ENCODE data around the gene SERPINE3. TPM values are rescaled to one million over a fixed set of nuclear protein-coding genes. Genes with fewer than 3 reads are reported as not detected.
A peak's percentile ranks its signal among the peaks of the same experiment; 100 is the strongest.

SERPINE3 gene
- total RNA-seq (2014; rRNA removed; shearing (Covaris generic)) = not detected in 2 replicates

DNA sequence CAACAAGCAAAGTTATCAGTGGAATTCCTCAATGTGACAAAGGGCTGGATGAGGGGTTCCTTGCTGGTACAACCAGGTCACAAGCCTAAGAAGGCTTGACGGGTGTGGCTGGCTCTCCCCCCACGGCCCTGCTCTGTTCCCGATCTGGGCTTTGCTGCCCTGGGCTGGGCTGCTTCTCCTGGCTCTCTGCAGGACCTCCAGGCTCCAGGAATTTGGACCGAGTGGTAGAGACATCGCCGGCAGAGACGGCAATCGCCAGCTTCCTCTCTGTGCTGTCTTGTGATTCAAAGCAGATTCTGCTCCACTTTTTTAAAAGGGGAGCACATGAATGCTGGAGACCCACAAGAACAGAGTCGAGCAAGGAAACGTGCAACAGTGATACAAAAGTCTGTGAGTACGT, at the start of gene SERPINE3:
TSS of gene SERPINE3 (plus strand) at position 338 of the 400 bp plus-strand sequence. CDS start 1,401 bp downstream, outside the sequence.
- Histone ChIP-seq H3K27me3 (no peaks in the 10 kb centered on the region), H3K27ac (no peak within 1 kb of the TSS), H3K9me3 (replicated peaks) (no peaks in the 10 kb centered on the region), H3K36me3 (no peaks in the 10 kb centered on the region), H3K4me1 (no peaks in the 10 kb centered on the region), H3K4me3 (no peak within 1 kb of the TSS)
- DNase-seq = no peak

DNA sequence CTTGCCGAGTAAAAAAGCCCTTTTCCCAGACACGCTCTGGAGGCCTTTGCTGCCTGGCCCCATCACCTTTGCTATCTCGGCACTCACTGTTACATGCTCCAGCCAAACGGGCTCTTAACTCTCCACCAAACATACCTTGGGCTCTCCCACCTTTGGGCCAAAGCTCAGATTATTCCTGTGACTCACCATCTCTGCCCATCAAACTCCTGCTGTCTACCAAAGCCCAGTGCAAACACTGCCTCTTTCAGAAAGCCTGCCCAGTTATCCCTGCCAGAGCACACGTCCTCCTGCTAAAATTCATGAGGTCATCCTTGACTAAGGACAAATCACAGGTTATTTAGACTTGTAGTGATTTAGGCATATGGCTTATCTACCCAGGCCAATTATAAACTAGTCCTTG, 48.1 kb upstream of the SERPINE3 start:
- Histone ChIP-seq H3K9me3 (replicated peaks) (no peaks in the 10 kb centered on the region), H3K4me1 (no peaks in the 10 kb centered on the region), H3K27me3 (no peaks in the 10 kb centered on the region), H3K27ac (no peak overlapping the region), H3K4me3 (no peak overlapping the region), H3K36me3 (no peaks in the 10 kb centered on the region)
- no peak for DNase-seq

DNA sequence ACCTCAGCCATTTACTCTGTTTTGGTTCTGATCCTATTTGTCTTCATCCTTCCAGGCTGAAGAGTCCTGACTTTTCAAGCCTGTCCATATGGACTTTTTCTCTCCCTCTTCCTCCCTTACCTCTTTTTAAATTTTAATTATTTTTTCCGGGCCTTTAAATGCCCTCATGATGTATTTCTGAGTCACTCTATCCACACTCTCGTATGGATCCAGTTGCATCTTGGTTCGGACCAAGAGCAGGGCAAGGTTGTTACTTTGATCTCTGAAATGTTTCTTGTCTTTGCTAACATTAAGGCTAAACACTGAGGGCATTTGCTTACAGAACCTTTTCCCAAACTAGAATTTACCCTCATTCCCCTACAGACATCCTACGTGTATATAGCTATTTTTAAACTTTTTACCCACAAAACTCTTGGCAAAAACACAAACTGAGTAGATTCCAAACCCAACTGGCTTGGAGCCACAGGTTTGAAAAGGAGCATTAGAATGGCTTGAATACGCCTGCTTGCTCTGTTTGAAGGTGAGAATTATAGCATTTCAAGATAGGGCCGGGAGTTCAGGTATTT, 47.4 kb upstream of the SERPINE3 start:
- no peak overlapping the region for H3K27ac ChIP-seq
- no peak for DNase-seq

DNA sequence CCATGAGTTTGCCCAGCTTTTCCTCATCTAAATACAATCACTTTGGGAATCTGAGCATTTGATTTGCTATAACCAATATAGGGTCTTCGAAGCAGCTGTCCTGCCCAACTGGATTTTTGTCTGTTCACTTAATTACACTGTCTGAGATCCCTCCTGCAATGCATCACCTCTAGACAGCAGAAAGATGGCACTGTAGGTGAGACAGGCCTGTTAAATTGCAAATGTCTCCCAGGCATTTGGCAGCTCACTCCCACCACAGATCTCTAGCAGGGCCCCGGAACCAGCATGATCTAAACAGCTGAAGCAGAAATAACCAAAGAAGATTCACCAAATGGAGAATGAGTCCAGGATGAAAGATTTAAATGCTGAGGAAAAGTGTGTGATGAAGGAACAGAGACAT, 41.9 kb upstream of the SERPINE3 start:
- Histone ChIP-seq H3K27me3 (no peaks in the 10 kb centered on the region), H3K36me3 (no peaks in the 10 kb centered on the region), H3K4me3 (no peak overlapping the region), H3K27ac (no peak overlapping the region), H3K4me1 (no peaks in the 10 kb centered on the region), H3K9me3 (replicated peaks) (no peaks in the 10 kb centered on the region)
- DNase-seq = no peak

More for the DNA sequence above, 47.4 kb upstream of the SERPINE3 start:
- no peak overlapping the region for H3K4me3 ChIP-seq
- H3K4me1 ChIP-seq = no peaks in the 10 kb centered on the region
- H3K36me3 ChIP-seq = no peaks in the 10 kb centered on the region
- no peaks in the 10 kb centered on the region for H3K9me3 ChIP-seq (replicated peaks)
- H3K27me3 ChIP-seq = no peaks in the 10 kb centered on the region

DNA sequence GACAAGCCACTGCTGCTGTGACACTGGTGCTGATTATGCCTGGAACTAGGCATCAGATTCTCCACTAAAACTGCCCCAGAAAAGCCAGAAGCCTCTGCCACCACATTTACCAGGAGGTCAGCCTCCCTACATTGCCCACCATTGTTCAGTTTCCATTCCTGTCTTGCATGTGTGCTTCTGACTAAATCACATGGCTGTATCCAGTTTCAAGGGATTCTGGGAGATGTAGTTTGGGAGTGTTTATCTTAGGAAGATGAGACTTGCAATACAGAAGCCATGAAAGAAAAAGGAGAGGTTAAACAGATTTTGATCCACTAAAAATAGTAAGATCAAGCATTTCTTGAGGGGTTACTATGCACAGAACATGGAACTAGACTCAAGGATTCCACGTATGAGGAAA, 40.7 kb upstream of the SERPINE3 start:
- peak in 1 of 2 experiments; percentile 29 for DNase-seq
- Histone ChIP-seq H3K4me3 (no peak overlapping the region), H3K9me3 (replicated peaks) (no peaks in the 10 kb centered on the region), H3K4me1 (no peaks in the 10 kb centered on the region; the same call in 1 of the 2 replicates), H3K36me3 (no peaks in the 10 kb centered on the region), H3K27me3 (no peaks in the 10 kb centered on the region), H3K27ac (no peak overlapping the region)

DNA sequence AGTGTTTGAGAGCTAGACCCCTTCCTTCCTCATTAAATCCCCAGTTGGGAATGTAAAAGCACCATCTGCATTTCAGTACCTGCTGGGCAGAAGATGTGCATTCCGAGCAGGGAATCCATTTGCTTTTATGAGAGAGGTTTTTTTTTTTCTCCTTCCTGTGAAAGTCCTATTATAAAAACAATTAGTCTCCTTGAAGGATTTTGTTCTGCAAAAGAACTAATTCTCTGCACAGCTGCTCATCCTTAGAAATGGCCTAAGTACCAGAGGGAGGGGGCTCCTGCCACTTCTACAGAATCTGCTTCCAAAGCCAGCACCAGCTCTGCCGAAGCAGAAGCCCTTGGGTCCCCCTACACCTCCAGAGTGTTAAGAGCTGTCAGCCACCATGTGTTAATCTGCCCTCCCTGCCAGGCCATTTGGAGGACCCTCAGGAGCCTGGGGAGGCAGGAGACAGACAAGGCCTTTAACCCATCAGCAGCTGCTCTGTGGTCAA, 36.4 kb upstream of the SERPINE3 start:
- no peak for DNase-seq
- no peak overlapping the region for H3K4me3 ChIP-seq

DNA sequence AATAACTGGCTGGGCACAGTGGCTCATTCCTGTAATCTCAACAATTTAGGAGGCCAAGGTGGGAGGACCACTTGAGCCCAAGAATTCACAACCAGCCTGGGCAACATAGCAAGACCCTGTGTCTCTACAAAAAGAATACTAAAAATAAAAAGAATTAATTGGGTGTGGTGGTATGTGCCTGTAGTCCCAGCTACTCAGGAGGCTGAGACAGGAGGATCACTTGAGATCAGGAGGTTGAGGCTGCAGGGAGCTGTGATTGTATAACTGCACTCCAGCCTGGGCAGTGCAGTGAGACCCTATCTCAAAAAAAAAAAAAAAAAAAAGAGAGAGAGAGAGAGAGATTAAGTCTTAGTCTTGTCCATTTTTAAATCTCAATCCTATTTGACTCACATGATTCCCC, 35.6 kb upstream of the SERPINE3 start:
- Histone ChIP-seq H3K4me1 (no peaks in the 10 kb centered on the region; the same call in 1 of the 2 replicates), H3K9me3 (replicated peaks) (no peaks in the 10 kb centered on the region), H3K4me3 (no peak overlapping the region), H3K27me3 (no peaks in the 10 kb centered on the region), H3K27ac (no peak overlapping the region), H3K36me3 (no peaks in the 10 kb centered on the region)
- DNase-seq = no peak

More for the DNA sequence above, 36.4 kb upstream of the SERPINE3 start:
- no peaks in the 10 kb centered on the region for H3K9me3 ChIP-seq (replicated peaks)
- no peaks in the 10 kb centered on the region; the same call in 1 of the 2 replicates for H3K4me1 ChIP-seq
- H3K36me3 ChIP-seq = no peaks in the 10 kb centered on the region
- H3K27me3 ChIP-seq = no peaks in the 10 kb centered on the region
- H3K27ac ChIP-seq = no peak overlapping the region

DNA sequence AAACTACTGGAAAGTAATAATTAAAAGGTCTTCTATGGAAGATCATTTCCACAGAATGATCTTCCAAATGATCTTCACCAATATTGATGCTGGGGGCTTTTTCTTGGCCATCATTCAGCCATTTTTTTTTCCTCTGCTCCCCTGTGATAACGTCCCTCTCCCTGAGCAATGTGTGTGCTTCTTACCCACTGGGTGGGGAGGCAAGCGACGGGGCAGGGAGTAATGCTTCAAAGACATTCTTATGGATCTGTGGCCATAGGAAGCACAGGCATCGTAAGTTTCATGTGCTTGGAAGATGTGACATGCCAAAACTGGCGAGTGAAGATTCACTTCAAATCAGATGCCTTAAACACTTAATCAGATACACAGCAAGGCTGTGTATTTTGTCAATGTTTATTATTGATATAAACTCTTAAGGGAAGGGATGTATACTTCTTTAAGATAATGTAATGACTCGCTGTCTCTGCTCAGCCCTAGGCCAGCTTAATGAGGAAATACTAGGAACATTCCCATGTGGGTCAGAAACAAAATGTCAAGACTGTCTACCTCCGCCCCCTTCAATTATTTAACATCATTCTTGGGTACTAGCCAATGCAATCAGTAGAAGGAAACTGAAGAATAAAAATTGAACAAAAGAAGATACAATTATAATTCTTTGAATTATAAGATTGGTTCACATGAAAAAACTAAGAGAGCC, 34.1 kb upstream of the SERPINE3 start:
- no peaks in the 10 kb centered on the region for H3K36me3 ChIP-seq
- no peak overlapping the region for H3K4me3 ChIP-seq
- no peak for DNase-seq
- H3K4me1 ChIP-seq = no peaks in the 10 kb centered on the region; the same call in 1 of the 2 replicates
- H3K27me3 ChIP-seq = no peaks in the 10 kb centered on the region
- no peaks in the 10 kb centered on the region for H3K9me3 ChIP-seq (replicated peaks)
- H3K27ac ChIP-seq = no peak overlapping the region

DNA sequence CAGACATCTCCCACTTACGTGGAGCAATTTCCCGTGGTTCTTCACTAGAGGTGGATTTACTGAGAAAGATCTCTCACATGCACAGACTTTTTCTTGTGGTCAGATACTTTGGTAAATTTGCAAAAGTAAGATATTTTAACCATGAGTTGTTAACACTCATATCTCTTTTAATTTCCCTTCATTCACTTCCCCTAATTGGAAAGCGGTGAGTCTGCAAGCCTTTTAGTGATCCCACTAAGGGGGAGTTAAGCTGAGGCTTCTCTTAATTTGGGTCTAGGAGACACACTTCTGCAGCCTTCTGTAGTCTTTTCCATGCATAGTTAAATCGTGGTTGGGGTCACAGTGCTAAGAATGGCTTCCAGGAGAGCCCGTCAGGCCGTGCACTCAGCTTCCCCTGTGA, 30.7 kb upstream of the SERPINE3 start:
- Histone ChIP-seq H3K9me3 (replicated peaks) (no peaks in the 10 kb centered on the region), H3K27ac (no peak overlapping the region), H3K27me3 (no peaks in the 10 kb centered on the region), H3K36me3 (no peaks in the 10 kb centered on the region), H3K4me1 (peaks cover 10% of the 10 kb centered on the region), H3K4me3 (no peak overlapping the region)
- DNase-seq = no peak

DNA sequence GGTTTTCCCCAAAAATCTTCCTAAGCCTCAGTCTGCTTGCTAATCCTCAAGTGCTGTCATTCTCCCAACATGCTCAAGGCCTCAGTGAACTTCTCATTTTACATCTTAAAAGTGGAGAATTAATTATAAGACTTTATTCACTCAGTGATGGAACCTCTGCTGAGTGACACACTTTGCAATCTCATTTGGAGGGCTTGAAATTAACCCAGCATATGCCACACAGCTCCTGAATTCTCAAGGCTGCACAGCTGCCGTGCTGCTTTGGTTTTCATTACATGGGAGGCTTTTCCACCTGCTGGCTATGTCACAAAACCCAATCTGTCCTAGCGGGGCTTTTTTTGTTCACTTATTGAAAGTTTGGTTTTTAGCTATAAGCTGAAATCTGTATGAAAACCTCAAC, 28.3 kb upstream of the SERPINE3 start:
- peaks cover 23% of the 10 kb centered on the region for H3K4me1 ChIP-seq
- H3K36me3 ChIP-seq = no peaks in the 10 kb centered on the region
- H3K9me3 ChIP-seq (replicated peaks) = no peaks in the 10 kb centered on the region
- H3K4me3 ChIP-seq = no peak overlapping the region
- no peak overlapping the region for H3K27ac ChIP-seq
- peak; percentile 34 to 75 for DNase-seq
- no peaks in the 10 kb centered on the region for H3K27me3 ChIP-seq

DNA sequence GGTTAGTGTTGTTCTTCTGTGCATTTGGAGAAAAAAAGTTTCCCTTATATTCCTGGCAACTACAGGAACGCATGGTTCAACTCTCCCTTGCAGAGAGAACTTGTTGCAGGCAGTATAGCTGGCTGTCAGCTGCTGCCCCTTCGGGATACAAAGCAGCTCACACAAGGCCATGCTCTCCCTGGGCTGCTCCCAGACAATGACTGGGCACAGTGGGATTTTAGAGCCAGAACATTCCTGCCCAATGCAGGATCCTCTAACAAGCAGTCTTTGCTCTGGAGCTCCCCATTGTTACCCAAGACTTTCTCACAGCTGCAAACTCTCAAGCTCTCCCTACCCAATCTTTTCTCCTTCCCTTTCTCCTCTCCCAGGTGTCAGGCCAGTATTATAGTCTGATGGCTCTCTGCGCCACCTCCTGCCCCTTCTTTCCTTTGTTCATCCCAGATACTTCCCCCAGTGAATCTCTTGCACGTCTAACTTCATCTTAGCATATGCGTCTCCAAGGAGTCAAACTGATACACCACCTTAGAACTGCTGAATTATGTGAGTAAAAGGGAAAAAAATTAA, 27.5 kb upstream of the SERPINE3 start:
- no peaks in the 10 kb centered on the region for H3K27me3 ChIP-seq
- H3K27ac ChIP-seq = no peak overlapping the region
- DNase-seq = peak; percentile 14 to 54
- no peak overlapping the region for H3K4me3 ChIP-seq
- peaks cover 29% of the 10 kb centered on the region for H3K4me1 ChIP-seq
- H3K36me3 ChIP-seq = no peaks in the 10 kb centered on the region
- no peaks in the 10 kb centered on the region for H3K9me3 ChIP-seq (replicated peaks)

DNA sequence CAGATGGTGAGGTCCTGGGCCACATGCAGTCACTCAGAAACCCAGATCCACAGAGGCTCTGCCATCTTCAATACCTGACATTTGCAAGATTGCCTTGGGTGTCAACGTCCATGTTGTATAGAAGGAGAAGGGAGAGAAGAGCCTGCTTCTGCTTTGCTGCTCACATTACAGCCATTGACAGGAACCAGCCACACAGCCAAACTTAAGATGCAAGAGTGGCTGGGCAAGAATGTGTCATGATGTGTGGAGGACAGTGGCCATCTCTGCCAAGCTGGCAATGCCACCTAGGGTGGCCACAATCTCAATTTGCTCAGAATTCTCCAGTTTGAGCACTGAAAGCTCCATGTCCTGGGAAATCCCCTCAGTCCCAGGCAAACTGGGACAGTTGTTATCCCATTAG, 25.9 kb upstream of the SERPINE3 start:
- H3K4me1 ChIP-seq = peaks cover 29% of the 10 kb centered on the region
- no peak overlapping the region for H3K27ac ChIP-seq
- no peaks in the 10 kb centered on the region for H3K9me3 ChIP-seq (replicated peaks)
- DNase-seq = no peak
- H3K4me3 ChIP-seq = no peak overlapping the region
- H3K36me3 ChIP-seq = no peaks in the 10 kb centered on the region
- H3K27me3 ChIP-seq = no peaks in the 10 kb centered on the region

DNA sequence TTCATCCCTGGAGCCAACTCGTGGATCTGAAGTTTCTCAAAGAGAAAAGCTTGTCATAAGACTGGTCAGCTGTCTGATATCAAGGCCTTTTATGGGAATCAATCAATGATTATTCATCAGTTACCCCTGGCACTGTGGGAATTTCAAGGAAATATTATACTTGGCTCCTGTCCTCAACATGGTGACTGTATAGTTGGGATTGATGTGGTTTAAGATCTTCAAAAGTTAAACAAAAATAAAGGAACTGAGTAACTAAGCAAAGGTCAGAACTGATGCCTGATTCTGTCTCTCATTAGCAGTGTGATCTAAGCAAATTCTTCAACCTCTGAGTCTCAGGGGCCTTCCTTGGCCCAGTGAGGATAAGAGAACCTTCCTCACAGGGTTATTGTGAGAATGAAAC, 22.2 kb upstream of the SERPINE3 start:
- Histone ChIP-seq H3K4me1 (peaks cover 18% of the 10 kb centered on the region), H3K4me3 (no peak overlapping the region), H3K27ac (no peak overlapping the region), H3K9me3 (replicated peaks) (no peaks in the 10 kb centered on the region), H3K36me3 (no peaks in the 10 kb centered on the region), H3K27me3 (no peaks in the 10 kb centered on the region)
- no peak for DNase-seq

DNA sequence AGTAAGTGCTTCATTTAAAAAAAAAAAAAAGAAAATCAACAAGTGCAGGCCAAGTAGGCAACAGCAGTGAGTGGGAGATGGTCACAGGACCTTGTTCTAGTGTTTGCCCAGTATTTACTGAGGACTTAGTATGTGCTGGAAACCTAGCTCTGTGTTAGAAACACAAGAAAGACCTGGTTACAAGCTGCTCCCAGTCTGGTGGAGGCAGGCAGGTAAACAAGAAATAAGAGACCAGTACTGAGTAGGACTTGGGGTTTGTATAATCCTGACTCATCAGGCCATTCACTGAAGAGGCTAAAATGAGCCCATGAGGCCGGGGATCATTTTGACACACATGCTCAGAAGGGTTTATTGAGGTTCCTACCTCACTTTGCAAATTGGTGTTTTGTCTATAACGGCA, 21.5 kb upstream of the SERPINE3 start:
- Histone ChIP-seq H3K9me3 (replicated peaks) (no peaks in the 10 kb centered on the region), H3K36me3 (no peaks in the 10 kb centered on the region), H3K4me1 (peaks cover 18% of the 10 kb centered on the region), H3K27ac (no peak overlapping the region), H3K4me3 (no peak overlapping the region), H3K27me3 (no peaks in the 10 kb centered on the region)
- no peak for DNase-seq

DNA sequence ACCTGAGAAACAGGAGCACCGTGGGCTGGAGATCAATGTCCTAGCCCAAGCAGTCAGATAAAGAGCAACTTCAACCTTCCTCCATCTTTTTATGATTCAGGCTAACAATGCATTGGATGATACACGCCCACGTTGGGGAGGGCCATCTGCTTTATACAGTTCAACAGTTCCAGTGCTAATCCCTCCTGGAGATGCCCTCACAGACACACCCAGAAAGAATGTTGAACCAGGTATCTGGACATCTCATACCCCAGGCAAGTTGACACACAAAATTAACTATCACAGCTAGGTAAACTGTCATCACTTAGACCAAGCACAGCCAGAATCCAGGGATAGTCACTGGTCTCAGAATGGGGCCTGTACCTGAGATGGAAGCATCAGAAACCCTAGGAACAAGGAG, 20.6 kb upstream of the SERPINE3 start:
- no peak overlapping the region for H3K27ac ChIP-seq

More for the DNA sequence above, 20.6 kb upstream of the SERPINE3 start:
- H3K4me3 ChIP-seq = no peak overlapping the region
- peaks cover 18% of the 10 kb centered on the region for H3K4me1 ChIP-seq
- H3K27me3 ChIP-seq = no peaks in the 10 kb centered on the region
- no peaks in the 10 kb centered on the region for H3K9me3 ChIP-seq (replicated peaks)
- no peaks in the 10 kb centered on the region for H3K36me3 ChIP-seq
- DNase-seq = no peak
